Activated B cell treated with CpG ODN at 0.5 μM for 24 hours (primary cell): Measurements from ENCODE around the gene C9orf40. TPM values are rescaled to one million over a fixed set of nuclear protein-coding genes. Genes with fewer than 3 reads are reported as not detected.

ENCODE experiments used
- ATAC-seq: fragments of 200-7000 bp; cut with Tn5 transposase; one replicate; pipeline ENCODE4 v1.10.0; 2021; ENCODE audit warnings: low read depth, mild to moderate bottlenecking, moderate library complexity
- CTCF ChIA-PET: fragments of 350-600 bp; sonication (Branson Sonifier 250); formaldehyde crosslinking; loops from one replicate; lab custom pipeline; 2021; ENCODE audit warnings: antibody characterized with exemption; lab: Charles Lee
- POLR2A ChIA-PET: fragments of 350-600 bp; sonication (Branson Sonifier 250); formaldehyde crosslinking; loops from one replicate; lab custom pipeline; 2021; ENCODE audit warnings: antibody characterized with exemption; lab: Charles Lee
- DNase-seq: peaks from one replicate; pipeline ENCODE4 v3.0.0; 2022
- H3K27ac Mint-ChIP-seq: one replicate; pipeline ENCODE4 v1.8.0; 2020; ENCODE audit warnings: mixed read lengths
- H3K27me3 Mint-ChIP-seq: one replicate; pipeline ENCODE4 v1.8.0; 2021; ENCODE audit warnings: mixed read lengths
- H3K36me3 Mint-ChIP-seq: one replicate; pipeline ENCODE4 v1.8.0; 2021; ENCODE audit warnings: low read depth, mixed read lengths
- H3K4me1 Mint-ChIP-seq: one replicate; pipeline ENCODE4 v1.8.0; 2021; ENCODE audit warnings: mixed read lengths
- H3K4me3 Mint-ChIP-seq: one replicate; pipeline ENCODE4 v1.8.0; 2020; ENCODE audit warnings: mild to moderate bottlenecking, mixed read lengths
- H3K9me3 Mint-ChIP-seq: one replicate; pipeline ENCODE4 v1.8.0; 2020; ENCODE audit warnings: mixed read lengths
- CTCF ChIP-seq: fragments of 200-600 bp; IDR thresholded peaks from one replicate; pipeline ENCODE4 v1.8.0; 2022; ENCODE audit warnings: antibody characterized with exemption, mild to moderate bottlenecking
- intact Hi-C: fragments of 100-400 bp; cut with micrococcal nuclease; formaldehyde crosslinking; loops from one replicate; pipeline ENCODE4 v1.15.1; 2024
- total RNA-seq: library from RNA; stranded (reverse); gene quantifications from 2 replicates; pipeline ENCODE4 v1.2.3, GENCODE V29; 2022

C9orf40 gene
- total RNA-seq, 1 donor from 2014 or later: 5.7 TPM

DNA sequence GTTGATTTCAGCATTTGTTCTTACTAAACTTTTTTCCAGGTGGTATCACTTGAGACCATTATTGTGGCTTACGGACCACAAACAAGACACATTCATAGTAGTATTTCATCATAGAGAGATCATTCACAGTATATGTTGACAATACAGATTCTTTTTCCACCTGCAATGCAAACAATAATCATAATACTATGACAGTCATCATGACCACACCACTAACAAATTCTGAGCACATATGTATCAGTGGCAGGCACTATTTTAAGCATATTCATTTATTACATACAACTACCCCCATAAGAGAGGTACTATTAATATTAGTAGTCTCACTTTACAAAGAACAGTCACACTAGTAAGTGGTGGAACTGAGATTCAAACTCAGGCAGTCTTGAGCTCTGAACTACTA lies 31.0 kb upstream of the C9orf40 start:
- ATAC-seq (no peak), DNase-seq (no peak)
- peaks cover 39% of the 10 kb centered on the region for H3K36me3 Mint-ChIP-seq
- no peaks in the 10 kb centered on the region for H3K9me3 Mint-ChIP-seq
- H3K27me3 Mint-ChIP-seq: no peaks in the 10 kb centered on the region
- intact Hi-C loops: no loop called here
- POLR2A ChIA-PET: no interaction called here
- no peaks in the 10 kb centered on the region for H3K4me1 Mint-ChIP-seq
- CTCF ChIA-PET: no interaction called here
- no peak overlapping the region for H3K4me3 Mint-ChIP-seq
- no peak overlapping the region for H3K27ac Mint-ChIP-seq
- no peak for TF ChIP-seq CTCF

GRCh38 chr9:74979844-74980243 lies 27.1 kb upstream of the C9orf40 start:
- no peak overlapping the region for H3K27ac Mint-ChIP-seq
- TF ChIP-seq CTCF: no peak
- no peak for DNase-seq
- no peaks in the 10 kb centered on the region for H3K9me3 Mint-ChIP-seq
- H3K36me3 Mint-ChIP-seq: peaks cover 32% of the 10 kb centered on the region
- H3K4me1 Mint-ChIP-seq: peaks cover under 1% of the 10 kb centered on the region
- H3K4me3 Mint-ChIP-seq: no peak overlapping the region
- CTCF ChIA-PET: interaction anchor here (1.1 kb wide), 1 partner anchor 28 kb away, joined by 3 read pairs; no protein-coding TSS in a partner anchor
- intact Hi-C loops: no loop called here
- POLR2A ChIA-PET: no interaction called here
- ATAC-seq: no peak
- H3K27me3 Mint-ChIP-seq: no peaks in the 10 kb centered on the region

DNA sequence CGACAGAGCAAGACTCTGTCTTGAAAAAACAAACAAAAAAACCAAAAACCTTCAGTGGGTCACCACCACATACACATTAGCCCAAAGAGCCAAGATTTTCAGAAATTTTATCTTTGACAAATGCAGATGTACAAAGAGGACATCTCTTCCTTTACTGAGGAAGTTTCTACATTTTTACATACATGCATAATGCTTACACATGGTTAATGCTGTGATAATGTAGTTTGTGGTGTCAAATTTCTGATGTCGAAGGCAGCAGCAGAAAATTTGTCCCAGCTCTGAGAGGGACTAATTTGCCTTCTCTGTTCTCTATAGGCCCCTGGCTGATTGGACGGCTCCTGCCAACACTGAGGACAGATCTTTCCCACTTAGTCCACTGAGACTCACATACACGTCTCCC lies 24.6 kb upstream of the C9orf40 start:
- ChIA-PET CTCF (no interaction called here), POLR2A (no interaction called here)
- Mint-ChIP-seq H3K4me1 (peaks cover 21% of the 10 kb centered on the region), H3K36me3 (peaks cover 13% of the 10 kb centered on the region), H3K27ac (no peak overlapping the region), H3K27me3 (no peaks in the 10 kb centered on the region), H3K9me3 (peaks cover 2% of the 10 kb centered on the region), H3K4me3 (no peak overlapping the region)
- no peak for ATAC-seq
- DNase-seq: no peak
- no peak for TF ChIP-seq CTCF
- intact Hi-C loops: no loop called here

GRCh38 chr9:74975538-74975937 lies 22.8 kb upstream of the C9orf40 start:
- peaks cover 15% of the 10 kb centered on the region for H3K36me3 Mint-ChIP-seq
- intact Hi-C loops: no loop called here
- ATAC-seq: no peak
- CTCF ChIA-PET: no interaction called here
- TF ChIP-seq CTCF: no peak
- no peak overlapping the region for H3K4me3 Mint-ChIP-seq
- no peak for DNase-seq
- H3K4me1 Mint-ChIP-seq: peaks cover 26% of the 10 kb centered on the region
- peaks cover 2% of the 10 kb centered on the region for H3K9me3 Mint-ChIP-seq
- POLR2A ChIA-PET: no interaction called here
- no peaks in the 10 kb centered on the region for H3K27me3 Mint-ChIP-seq
- H3K27ac Mint-ChIP-seq: peak overlapping the region; percentile 1

DNA sequence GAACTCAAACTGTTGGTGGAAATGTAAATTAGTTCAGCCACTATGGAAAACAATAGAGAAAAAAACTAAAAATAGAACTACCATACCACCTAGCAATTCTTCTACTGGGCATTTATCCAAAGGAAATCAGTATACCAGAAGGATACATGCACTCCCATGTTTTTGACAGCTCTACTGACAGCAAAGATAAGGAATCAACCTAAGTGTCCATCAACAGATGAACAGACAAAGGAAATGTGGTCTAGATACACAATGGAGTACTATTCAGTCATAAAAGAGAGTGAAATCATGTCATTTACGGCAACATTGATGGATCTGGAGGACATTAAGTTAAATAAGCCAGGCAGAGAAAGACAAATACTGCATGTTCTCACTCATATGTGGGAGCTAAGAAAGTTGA lies 21.8 kb upstream of the C9orf40 start:
- Mint-ChIP-seq H3K27me3 (no peaks in the 10 kb centered on the region), H3K27ac (no peak overlapping the region), H3K4me3 (no peak overlapping the region), H3K4me1 (peaks cover 26% of the 10 kb centered on the region), H3K36me3 (peaks cover 15% of the 10 kb centered on the region), H3K9me3 (peaks cover 2% of the 10 kb centered on the region)
- intact Hi-C loops: no loop called here
- DNase-seq (no peak), ATAC-seq (no peak)
- ChIA-PET POLR2A (no interaction called here), CTCF (no interaction called here)
- TF ChIP-seq CTCF: no peak
